Islet of Langerhans (tissue), 1 donor: ENCODE results near the gene PLXDC2.
"Not testable (repeated sequence)": the region's sequence is repeated elsewhere in the genome, so short reads cannot be mapped to it uniquely, and the experiment has no call there.

Experiments
- FAIRE-seq: peaks from one replicate; lab custom pipeline; 2011; peaks lifted over from hg19 to GRCh38; lab: Jason Lieb, UNC

Gene PLXDC2

DNA sequence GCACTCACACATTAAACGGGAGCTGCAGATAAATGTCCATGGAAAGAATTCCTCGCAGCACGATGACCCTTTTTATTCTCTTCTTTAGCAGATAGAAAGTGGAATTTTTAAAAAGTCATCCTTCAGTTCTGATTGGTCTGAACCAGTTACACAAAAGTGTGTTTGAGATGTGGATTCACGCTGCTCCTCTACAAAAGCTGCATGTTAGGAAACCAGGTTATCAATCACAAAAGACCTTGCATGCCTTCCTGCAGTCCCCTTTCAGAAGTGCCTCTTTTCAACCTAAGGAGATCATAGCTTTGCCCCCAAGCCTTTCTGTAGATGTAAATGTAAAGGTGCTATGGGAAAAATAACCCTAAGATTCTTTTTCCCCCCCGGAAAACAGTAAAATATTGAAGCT lies 299.7 kb downstream of the PLXDC2 start:
- FAIRE-seq = no peak

DNA sequence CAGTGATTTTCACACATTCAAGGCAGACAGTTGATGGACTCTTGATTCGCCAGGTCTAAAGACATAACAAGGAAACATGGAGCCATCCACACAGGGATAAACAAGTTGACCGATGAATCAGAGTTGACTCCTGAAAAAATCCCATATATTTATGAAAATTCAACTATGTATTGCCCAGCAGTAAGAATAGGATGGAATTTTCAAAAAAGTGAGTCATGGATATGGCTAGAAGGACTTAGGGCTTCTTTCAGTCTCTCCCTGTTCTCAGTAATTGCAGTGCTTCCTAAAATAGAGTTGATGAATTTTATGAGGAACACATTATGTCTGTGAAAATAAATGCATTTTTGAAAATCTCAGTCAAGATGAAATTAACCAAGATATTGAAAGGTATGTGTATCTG lies 301.2 kb downstream of the PLXDC2 start:
- no peak for FAIRE-seq

DNA sequence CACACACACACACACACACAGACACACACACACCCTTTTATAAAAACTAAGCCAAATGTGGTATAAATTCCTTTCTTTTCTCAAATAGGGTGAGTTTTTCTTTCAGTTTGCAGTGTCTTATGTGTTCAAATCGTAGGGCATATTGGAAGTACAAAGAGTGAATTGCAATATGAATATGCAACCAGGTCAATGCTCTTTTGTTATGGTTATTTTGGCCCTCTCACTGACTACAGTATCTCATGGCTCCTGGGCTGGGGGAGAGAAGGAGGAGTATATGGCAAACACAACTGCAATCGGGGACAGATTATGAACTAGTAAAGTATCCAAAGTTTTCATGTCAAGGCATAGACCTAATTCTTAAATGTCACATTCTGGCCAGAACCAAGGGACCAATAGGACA lies 301.9 kb downstream of the PLXDC2 start:
- FAIRE-seq = no peak

DNA sequence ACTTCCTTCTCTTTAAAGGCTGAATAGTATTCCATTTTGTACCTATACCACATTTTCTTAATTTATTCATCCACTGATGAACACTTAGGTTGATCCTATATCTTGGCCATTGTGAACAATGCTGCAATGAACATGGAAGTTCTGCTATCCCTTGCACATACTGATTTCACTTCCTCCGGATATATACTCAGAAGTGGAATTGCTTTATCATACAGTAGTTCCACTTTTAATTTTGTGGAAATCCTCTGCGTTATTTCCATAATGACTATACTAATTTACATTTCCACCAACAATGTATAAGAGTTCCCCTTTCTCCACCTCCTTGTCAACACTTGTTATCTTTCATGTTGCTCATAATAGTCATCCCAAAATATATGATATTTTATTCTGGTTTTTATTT lies 312.6 kb downstream of the PLXDC2 start:
- no peak for FAIRE-seq

DNA sequence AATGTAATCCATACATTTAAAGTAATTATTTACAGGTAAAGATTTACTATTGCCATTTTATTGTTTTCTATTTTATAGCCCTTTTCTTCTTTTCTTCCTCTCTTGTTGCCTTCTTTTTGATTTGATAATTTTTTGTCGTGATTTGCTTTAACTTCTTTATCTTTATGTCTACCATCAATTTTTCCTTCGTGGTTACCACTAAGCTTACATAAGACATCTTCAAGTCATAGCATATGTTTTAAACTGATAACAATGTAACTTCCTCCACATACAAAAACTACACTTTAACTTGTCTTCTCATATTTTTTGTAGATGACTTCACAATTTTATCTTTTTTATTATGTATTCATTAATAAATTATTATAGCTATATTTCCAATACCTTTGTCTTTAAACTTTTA lies 316.6 kb downstream of the PLXDC2 start:
- FAIRE-seq = no peak

DNA sequence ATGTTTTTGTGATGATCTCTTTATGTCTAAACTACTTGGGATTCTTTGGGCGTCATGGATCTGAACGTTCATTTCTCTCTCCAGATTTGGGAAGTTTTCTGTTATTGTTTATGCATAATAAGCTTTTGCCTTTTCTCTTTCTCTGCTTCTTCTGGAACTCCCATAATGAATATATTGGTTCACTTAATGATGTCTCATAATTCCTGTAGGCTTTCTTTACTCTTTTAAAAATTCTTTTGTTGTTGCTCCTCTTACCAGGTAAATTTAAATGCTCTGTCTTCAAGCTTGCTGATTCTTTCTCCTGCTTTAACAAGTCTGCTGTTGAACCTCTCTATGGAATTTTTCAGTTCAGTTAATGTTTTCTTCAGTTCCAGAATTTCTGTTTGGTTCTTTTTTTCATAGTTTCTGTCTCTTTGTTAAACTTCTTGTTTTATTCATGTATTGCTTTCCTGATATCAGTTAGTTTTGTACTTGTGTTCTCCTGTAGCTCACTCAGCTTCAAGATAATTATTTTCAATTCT lies 317.5 kb downstream of the PLXDC2 start:
- no peak for FAIRE-seq

DNA sequence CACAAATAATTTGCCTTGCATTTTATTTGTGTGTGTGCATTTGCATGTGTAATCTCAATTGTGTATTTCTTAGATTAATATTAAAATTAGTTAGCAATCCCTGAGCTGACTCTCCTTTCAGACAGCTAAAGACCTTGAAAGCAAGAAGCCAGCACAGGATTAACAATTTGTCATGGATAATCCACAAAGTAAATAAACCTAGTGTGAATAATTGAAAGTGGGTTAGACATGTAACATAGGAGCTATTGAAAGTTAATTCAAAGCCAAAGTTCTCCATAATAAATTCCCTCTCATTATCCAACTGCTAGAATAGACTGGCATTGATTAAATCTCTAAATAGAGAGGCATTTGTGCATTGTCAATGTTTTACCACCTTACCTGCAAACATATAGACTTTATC lies 326.1 kb downstream of the PLXDC2 start:
- FAIRE-seq = no peak

DNA sequence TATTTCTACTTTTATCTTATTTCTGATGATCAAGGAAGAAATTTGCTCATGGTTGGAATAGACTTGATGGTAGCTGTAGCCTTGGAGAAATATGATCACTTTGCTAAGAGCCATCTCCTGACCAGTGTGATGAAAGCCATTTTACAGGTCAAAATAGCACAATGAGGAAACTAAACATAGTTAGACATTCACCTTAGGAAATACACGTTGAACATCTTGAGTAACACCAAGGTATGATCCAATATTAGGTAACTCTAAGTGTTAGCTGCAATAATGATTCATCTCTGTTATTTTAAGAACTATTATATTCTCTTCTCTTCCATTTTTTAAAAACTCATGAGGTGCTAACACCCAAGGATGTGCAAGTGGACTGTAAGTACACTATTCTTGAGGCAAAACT lies 328.0 kb downstream of the PLXDC2 start:
- FAIRE-seq = no peak

DNA sequence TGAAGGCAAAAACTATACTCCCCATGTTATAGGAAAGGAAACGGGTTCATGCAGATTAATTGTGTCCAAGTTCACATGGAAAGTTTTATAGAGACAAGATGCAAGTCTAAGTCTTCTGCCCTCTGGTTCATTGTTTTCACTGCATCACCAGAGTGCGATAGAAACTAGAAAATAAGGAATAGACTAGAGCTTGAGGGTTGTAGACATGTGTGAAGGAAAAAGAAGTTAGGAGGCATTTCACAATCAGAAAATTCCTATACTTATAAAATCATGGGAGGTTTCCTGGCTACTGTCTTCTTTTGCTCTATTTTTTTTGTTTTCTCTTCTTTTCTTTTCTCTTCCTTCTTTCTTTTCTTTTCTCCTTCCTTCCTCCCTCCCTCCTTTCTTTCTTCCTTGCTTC lies 329.8 kb downstream of the PLXDC2 start:
- no peak for FAIRE-seq

DNA sequence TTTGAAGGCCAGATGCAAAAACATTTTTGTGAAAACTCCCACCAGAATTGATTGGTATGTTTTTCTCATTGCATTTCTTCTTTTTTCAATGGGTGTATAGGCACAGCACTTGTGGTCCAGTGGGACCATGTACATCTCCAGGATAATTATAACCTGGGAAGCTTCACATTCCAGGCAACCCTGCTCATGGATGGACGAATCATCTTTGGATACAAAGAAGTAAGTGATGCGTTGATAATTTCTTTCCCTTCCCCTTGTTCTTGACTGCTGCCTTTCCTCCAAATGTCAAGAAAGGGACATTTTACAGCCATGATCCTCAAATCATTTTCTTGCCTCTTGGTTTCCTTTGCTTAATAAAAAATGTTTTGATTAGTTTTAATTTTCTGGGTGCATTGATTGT lies 331.5 kb downstream of the PLXDC2 start:
- FAIRE-seq = no peak

DNA sequence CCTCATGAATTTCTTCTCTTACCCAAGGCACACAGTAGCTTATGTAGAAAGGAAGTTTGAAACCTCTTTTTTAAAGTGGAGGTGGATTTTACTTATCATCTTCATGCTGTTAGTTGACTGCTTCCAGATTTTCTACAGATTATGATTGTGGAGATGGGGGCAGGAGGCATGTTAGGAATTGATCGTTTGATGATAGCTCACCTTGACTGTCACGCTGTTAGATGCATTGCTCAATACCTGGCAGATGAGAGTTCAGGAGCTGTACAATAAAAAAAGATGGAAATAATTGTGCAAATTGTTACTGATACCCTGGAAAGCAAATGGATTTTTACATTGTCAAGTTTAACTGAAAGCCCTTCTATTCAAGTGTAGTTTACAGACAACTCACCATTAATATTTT lies 340.3 kb downstream of the PLXDC2 start:
- no peak for FAIRE-seq

DNA sequence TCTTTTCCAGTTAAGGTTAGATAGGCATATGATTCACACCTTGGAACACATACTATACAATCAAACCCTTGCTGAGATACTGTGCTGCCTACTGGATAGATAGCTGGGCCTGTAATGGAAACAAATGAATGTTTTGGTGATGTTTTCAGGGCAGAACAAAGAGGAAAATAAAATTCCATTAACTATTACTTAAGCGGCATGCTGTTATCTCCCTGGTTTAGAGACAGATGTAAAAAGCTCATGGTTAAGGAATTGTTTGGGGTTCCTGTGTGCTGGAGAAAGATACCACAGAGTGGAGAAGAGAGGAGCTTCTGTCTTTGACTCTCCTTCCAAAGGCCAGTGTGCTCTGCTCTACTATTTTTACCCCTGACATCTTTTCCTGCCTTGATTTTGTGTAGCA lies 341.1 kb downstream of the PLXDC2 start:
- no peak for FAIRE-seq

DNA sequence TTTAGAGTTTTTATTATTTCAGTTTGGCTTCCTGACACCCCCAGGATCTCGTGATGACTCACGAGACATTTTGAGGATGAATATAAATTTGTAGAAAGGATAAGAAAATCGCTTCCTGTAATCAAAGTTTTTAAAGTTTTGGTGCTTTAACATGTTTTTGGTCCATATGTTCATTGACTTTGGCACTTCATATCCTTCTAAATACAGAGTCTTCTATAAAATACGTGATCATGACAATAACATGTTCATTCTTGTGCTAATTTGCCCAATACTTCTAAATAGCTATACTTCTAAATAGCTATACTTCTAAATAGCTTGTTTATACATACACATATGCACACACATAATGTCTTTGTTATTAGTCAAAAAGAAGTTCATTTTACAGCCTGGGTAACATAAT lies 341.9 kb downstream of the PLXDC2 start:
- FAIRE-seq = no peak

DNA sequence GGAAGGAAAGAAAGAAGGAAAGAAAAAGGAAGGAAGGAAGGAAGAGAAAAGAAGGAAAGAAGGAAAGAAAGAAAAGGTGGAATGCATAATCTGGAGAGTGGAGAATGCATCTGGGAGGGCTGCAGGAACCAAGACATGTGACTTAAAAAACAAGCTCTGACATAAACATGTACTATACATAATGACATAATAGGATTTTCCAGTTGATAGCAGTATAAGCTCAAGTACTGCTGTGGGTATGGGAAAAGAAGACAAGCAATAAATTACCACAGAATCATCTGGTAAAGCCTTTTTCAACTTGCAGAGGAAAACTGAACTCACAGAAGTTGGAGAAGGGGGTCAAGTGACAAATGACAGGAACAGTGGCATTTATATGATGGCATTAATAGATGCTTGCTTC lies 345.9 kb downstream of the PLXDC2 start:
- no peak for FAIRE-seq

DNA sequence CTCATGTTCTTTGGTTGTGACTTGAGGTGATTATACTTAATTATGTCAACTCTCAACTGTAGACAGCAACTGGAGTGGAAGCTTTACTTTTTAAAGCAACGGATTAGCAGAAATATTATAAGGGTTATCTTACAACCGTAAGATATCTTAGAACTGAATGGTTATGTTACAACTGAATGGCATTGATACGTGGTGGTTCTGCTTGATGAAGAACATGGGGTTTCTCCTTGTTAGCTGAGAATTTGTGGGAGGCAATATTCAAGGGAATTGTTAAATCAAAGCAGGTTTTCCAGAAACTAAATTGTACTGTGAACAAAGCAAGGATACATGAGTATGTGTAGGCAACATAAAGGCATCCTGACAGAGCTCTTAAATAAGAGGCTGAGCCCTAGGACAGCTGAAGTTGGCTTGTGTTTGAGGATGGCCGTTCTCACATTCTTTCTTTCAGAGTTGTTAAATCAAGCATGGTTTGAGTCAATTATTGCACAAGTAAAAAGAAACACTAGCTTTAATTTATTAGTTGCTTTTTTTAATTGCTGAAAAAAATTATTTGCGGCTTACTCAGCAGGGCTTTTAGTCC lies 350.0 kb downstream of the PLXDC2 start:
- FAIRE-seq = no peak

DNA sequence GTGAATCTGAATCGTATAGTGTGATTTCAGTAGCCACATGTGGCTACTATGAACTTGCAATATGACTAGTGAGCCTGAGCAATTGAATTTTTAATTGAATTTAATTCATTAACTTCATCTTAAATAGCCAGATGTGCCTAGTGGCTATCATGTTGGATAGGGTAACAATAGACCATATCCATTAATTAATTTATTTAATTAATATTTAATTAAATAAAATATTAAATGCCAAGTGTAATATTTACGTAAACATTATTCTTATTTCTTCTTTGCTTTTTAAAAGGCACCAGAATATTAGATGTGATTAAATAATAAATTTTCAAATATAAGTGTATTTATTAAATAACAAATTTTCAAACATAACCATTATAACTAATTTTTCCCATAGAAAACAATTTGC lies 354.4 kb downstream of the PLXDC2 start:
- no peak for FAIRE-seq

DNA sequence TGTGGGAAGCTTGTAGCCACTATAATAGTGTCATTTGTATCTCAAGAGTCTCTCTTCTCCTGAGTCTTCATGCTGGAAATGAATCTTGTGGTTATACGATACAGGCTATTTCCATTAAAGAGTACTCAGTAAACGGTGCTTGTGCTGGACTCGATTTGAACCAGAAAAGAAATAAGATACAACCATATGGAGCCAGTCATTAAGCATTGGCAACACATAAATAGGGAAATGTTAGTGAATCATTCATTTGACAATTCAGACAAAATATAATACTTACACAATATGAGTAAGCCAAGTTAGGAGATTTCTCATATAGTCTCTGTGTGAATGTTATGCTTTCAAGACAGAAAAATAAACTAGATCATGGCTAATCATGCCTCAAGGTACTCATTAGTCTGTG lies 356.8 kb downstream of the PLXDC2 start:
- no peak for FAIRE-seq

DNA sequence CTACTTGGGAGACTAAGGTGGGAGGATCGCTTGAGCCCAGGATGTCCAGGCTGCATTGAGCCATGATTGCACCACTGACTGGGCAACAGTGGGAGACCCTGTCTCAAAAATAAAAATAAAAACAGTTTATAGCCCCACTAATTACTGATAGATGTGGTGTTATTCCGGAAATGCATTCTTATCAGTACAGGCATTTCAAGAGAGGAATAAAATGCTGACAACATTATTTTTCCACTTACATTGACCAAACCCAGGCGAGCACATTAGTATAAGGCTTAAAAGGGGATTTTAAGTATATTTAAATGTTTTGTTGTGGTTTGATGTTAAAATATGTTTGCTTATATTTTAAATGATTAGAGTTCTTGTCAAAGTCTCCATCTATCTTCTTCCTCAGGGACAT lies 359.5 kb downstream of the PLXDC2 start:
- no peak for FAIRE-seq

DNA sequence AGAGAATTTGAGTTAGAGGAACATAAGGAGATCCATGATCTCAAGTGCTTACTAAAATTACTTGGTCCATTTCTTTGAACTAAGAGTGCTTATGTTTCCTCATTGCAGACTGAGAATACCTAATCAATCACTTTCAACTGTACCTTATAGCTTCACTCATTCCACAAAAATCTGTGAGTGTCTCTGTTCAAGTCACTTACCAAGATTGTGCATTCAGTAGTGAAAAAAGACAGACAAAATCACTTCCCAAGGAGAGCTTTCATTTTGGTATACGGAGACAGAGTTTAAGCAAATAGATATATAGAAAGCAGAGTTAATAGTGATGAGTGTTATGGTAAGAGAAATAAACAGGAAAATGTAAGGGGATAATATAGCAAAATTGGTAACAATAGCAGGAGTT lies 364.5 kb downstream of the PLXDC2 start:
- no peak for FAIRE-seq

DNA sequence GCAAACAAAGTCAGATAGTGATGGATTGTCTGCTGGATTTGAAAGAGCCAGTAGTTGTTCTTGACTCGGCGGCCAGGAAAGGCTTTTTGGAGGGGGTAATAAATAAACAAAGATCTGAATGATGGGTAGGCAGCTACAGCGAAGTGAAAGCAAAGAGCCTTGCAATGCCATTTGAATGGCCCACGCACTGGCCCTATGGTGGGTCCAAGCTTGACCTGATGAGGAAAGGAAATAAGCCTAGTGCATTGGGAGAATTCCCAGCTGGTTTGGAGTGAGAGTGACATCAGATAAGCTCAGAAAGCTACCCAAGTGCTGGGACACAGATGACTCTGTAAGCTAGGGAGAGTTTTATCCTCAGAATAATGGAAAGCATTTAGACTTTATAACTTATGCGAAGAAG lies 365.2 kb downstream of the PLXDC2 start:
- FAIRE-seq = no peak

DNA sequence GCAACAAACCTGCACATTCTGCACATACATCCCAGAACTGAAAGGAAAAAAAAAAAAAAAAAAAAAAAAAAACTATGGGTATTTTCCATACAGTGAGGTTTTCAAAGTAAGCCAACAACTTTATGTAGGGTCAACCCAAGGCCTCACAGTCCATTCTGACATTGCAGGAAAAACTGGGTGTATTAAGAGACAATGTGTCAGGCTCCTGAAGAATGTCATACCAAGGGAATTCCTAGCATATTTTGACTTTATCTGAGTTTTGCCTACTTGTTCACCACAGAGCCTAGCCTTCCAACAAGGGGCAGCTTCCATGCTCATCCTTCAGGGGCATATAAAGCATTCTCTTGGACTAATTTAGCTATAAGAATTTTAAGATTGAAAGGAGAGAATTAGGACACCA lies 368.9 kb downstream of the PLXDC2 start:
- FAIRE-seq = no peak

DNA sequence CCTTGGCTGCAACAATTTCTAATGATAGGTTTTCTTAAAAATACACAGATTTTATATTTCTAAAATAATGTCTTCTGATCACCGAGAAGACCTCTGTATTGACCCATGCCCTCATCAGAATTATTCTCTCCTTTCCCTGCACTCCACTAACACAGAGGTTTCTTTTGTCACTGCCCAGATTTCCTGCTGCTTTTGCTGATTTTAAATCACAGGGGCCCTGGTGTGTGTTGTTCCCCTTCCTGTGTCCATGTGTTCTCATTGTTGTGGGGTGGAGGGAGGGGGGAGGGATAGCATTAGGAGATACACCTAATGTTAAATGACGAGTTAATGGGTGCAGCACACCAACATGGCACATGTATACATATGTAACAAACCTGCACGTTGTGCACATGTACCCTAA lies 375.2 kb downstream of the PLXDC2 start:
- FAIRE-seq = not testable (repeated sequence)

DNA sequence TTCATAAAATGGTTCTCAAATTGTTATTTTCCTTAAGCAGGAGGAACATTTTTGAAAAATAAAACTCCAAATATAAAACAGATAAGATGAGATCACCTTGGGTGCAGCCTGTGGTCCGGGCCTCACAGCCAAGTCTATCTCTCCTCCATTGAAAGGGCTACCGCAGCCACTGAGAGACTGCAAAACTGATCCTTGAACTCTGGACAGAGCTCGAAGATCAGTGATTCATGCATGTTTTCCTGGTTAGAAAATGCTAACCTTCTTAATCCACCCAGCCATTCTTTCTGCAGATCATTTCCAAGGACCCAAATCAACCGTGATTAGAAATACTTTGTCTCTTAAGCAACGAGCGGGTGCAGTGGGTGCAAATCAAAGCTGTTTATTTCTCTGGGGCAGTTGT lies 378.8 kb downstream of the PLXDC2 start:
- no peak for FAIRE-seq

DNA sequence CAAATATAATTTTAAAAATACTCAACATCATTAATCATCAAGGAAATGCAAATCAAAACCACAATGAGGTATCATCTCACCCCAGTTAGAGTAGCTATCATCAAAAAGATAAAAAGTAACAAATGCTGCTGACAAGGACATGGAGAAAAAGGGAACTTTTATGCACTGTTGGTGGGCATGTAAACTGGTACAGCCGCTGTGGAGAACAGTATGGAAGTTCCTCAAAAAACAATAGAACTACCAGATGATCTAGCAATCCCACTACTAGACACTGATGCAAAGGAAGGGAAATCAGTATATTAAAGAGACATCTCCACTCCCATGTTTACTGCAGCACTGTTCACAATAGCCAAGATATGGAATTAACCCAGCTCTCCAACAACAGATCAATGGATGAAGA lies 384.5 kb downstream of the PLXDC2 start:
- no peak for FAIRE-seq

DNA sequence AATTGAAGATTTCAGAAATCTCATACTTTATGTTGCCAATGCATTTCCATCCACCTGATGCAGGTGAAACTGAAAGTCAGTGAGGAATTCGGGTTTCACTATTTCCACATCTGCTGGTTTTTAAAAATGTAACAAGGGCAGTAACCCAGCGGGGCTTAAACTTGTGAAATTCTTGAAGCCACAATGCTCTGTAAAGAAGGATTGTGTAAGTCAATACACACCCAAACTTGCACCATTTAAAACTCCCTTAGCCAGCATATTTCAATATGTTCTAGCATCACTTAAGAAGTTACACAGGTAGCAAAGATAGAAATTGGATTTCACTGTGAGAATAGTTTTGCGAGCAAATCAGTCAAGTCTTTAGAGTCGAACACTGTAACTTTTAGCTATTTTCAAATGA lies 386.1 kb downstream of the PLXDC2 start:
- FAIRE-seq = no peak
